Endodermal cell (in vitro differentiated cells): ENCODE measurements around the gene WNT8A. TPM values are rescaled to one million over a fixed set of nuclear protein-coding genes. Genes with fewer than 3 reads are reported as not detected.

Experiments
- DNase-seq: peaks from one replicate; pipeline ENCODE4 v3.0.0-alpha.2; 2017
- H3K27ac ChIP-seq: 2 replicates; pipeline ENCODE4 v1.5.1; 2013; ENCODE audit warnings: mild to moderate bottlenecking, low read depth, low read length, moderate library complexity
- H3K27me3 ChIP-seq: 2 replicates; pipeline ENCODE4 v1.6.1; 2013; ENCODE audit warnings: mild to moderate bottlenecking, low read length, moderate library complexity; ENCODE audit not compliant: insufficient read depth, control insufficient read depth, poor library complexity, severe bottlenecking
- H3K36me3 ChIP-seq: 2 replicates; pipeline ENCODE4 v1.7.0; 2013; ENCODE audit warnings: mild to moderate bottlenecking, low read length, moderate library complexity; ENCODE audit not compliant: control insufficient read depth, insufficient read depth
- H3K4me1 ChIP-seq: one replicate; pipeline ENCODE4 v1.7.0; 2013; ENCODE audit warnings: low read length; ENCODE audit not compliant: control insufficient read depth, insufficient read depth
- H3K4me3 ChIP-seq: 2 replicates; pipeline ENCODE4 v1.5.1; 2013; ENCODE audit warnings: mild to moderate bottlenecking, low read length, moderate library complexity
- H3K9ac ChIP-seq: 2 replicates; pipeline ENCODE4 v1.6.1; 2013; ENCODE audit warnings: mild to moderate bottlenecking, low read length, moderate library complexity; ENCODE audit not compliant: poor library complexity, severe bottlenecking; ENCODE audit errors: extremely low read depth
- H3K9me3 ChIP-seq: 2 replicates; pipeline ENCODE4 v1.6.1; 2013; ENCODE audit warnings: mild to moderate bottlenecking, low read length, moderate library complexity; ENCODE audit not compliant: control insufficient read depth
- H3K27ac Mint-ChIP-seq: 2 replicates; pipeline ENCODE4 v1.8.0; 2020; ENCODE audit warnings: mixed read lengths
- H3K27me3 Mint-ChIP-seq: 2 replicates; pipeline ENCODE4 v1.8.0; 2021; ENCODE audit warnings: mild to moderate bottlenecking, mixed read lengths; ENCODE audit not compliant: insufficient read depth
- H3K36me3 Mint-ChIP-seq: 2 replicates; pipeline ENCODE4 v1.8.0; 2020; ENCODE audit warnings: low read depth, mixed read lengths
- H3K4me1 Mint-ChIP-seq: 2 replicates; pipeline ENCODE4 v1.8.0; 2020; ENCODE audit warnings: mixed read lengths
- H3K4me3 Mint-ChIP-seq: 2 replicates; pipeline ENCODE4 v1.8.0; 2020; ENCODE audit warnings: mild to moderate bottlenecking, moderate library complexity, mixed read lengths
- H3K9me3 Mint-ChIP-seq: 2 replicates; pipeline ENCODE4 v1.8.0; 2020; ENCODE audit warnings: mild to moderate bottlenecking, mixed read lengths
- WGBS, 2 experiments: methylation state at CpG; one replicate each; pipeline versions ENCODE4 v1.1.5 to v1.1.7; 2013; ENCODE audit warnings: missing lambda C conversion rate in 2 of 2, mixed read lengths in 1 of 2; ENCODE audit not compliant: insufficient coverage in 1 of 2, insufficient read length in 1 of 2; 5-methylcytosine and 5-hydroxymethylcytosine counted together
- total RNA-seq, 2 donors: library from RNA; stranded (reverse); fragmentation: NEBNext Ultra II Directional in 1 of 2; extraction: Animal tissue kit (Norgen Biotek cat#: 25700) in 1 of 2; gene quantifications; 2 replicates in 1 of 2; 3 replicates in 1 of 2; pipeline ENCODE4 v1.2.1, GENCODE V29; 2021
- TF ChIP-seq, protein P1 (sequence below): fragments of 200-600 bp; sonication (generic); conservative IDR thresholded peaks from 2 replicates; pipeline ENCODE4 v1.5.0; 2021; ENCODE audit warnings: antibody characterized with exemption, mild to moderate bottlenecking

The WNT8A gene
- total RNA-seq, 2 donors from 2014 or later: 0.49 to 2.2 TPM

- H3K4me1 Mint-ChIP-seq: peaks cover 37% of the 10 kb centered on the region
- H3K27ac Mint-ChIP-seq: no peak overlapping the region
- no peak for DNase-seq
- no peak overlapping the region for H3K4me3 ChIP-seq
- no peak overlapping the region for H3K27ac ChIP-seq
- no peak overlapping the region for H3K4me3 Mint-ChIP-seq
- TF ChIP-seq, protein P1, sequence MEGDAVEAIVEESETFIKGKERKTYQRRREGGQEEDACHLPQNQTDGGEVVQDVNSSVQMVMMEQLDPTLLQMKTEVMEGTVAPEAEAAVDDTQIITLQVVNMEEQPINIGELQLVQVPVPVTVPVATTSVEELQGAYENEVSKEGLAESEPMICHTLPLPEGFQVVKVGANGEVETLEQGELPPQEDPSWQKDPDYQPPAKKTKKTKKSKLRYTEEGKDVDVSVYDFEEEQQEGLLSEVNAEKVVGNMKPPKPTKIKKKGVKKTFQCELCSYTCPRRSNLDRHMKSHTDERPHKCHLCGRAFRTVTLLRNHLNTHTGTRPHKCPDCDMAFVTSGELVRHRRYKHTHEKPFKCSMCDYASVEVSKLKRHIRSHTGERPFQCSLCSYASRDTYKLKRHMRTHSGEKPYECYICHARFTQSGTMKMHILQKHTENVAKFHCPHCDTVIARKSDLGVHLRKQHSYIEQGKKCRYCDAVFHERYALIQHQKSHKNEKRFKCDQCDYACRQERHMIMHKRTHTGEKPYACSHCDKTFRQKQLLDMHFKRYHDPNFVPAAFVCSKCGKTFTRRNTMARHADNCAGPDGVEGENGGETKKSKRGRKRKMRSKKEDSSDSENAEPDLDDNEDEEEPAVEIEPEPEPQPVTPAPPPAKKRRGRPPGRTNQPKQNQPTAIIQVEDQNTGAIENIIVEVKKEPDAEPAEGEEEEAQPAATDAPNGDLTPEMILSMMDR: no peak
- no peak overlapping the region for H3K9ac ChIP-seq
- H3K36me3 Mint-ChIP-seq: peaks cover 1% of the 10 kb centered on the region
- H3K27me3 Mint-ChIP-seq: peaks cover 45% of the 10 kb centered on the region
- no peaks in the 10 kb centered on the region for H3K36me3 ChIP-seq
- H3K9me3 ChIP-seq: no peaks in the 10 kb centered on the region
- H3K4me1 ChIP-seq: peaks cover 7% of the 10 kb centered on the region
- H3K27me3 ChIP-seq: peaks cover 11% of the 10 kb centered on the region
- 90 to 100% methylated on average over 2 to 4 of the region's 4 CpGs for WGBS, 2 experiments
- no peaks in the 10 kb centered on the region for H3K9me3 Mint-ChIP-seq
These were observed 7.9 kb downstream of the WNT8A start for GRCh38 chr5:138091685-138092084.

DNA sequence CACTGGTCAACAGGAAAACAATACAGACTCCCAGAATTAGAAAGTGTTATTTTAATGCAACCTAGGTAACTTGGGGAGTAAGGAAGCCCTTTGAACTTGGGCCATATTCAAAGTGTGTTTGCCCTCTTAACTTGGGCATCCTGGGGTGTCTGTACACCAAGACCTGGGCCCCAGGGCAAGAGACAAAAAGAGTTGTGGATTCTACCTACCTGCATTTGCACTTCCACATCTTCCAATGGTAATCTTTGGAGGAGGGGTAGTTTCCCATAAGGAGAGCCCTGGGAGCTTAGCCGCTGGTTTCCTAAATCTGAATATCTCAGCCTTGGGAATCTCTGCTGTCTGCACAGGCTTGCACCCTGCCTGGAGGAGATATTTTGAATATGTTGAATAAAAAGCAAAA lies 8.5 kb downstream of the WNT8A start:
- Histone ChIP-seq H3K27me3 (peaks cover 15% of the 10 kb centered on the region), H3K27ac (no peak overlapping the region), H3K36me3 (no peaks in the 10 kb centered on the region), H3K9ac (no peak overlapping the region), H3K4me1 (peaks cover 7% of the 10 kb centered on the region), H3K9me3 (no peaks in the 10 kb centered on the region), H3K4me3 (no peak overlapping the region)
- WGBS, 2 experiments: 27% methylated on average over 1 of the region's 1 CpG; no CpG with 5 or more reads in 1 of the 2 experiments
- H3K36me3 Mint-ChIP-seq: peaks cover 1% of the 10 kb centered on the region
- peaks cover 51% of the 10 kb centered on the region for H3K27me3 Mint-ChIP-seq
- no peak overlapping the region for H3K27ac Mint-ChIP-seq
- H3K4me1 Mint-ChIP-seq: peaks cover 40% of the 10 kb centered on the region
- no peak overlapping the region for H3K4me3 Mint-ChIP-seq
- TF ChIP-seq, protein P1: no peak
- no peaks in the 10 kb centered on the region for H3K9me3 Mint-ChIP-seq
- DNase-seq: no peak

- Mint-ChIP-seq H3K9me3 (no peaks in the 10 kb centered on the region), H3K27ac (no peak overlapping the region), H3K36me3 (peaks cover 1% of the 10 kb centered on the region), H3K4me3 (no peak overlapping the region), H3K27me3 (peaks cover 56% of the 10 kb centered on the region), H3K4me1 (peaks cover 42% of the 10 kb centered on the region)
- Histone ChIP-seq H3K4me3 (no peak overlapping the region), H3K9ac (no peak overlapping the region), H3K27me3 (peaks cover 15% of the 10 kb centered on the region), H3K4me1 (peaks cover 7% of the 10 kb centered on the region), H3K27ac (no peak overlapping the region), H3K9me3 (no peaks in the 10 kb centered on the region), H3K36me3 (no peaks in the 10 kb centered on the region)
- DNase-seq: no peak
- TF ChIP-seq, protein P1: no peak
- 88 to 93% methylated on average over 1 of the region's 1 CpG for WGBS, 2 experiments
These were observed 9.2 kb downstream of the WNT8A start for GRCh38 chr5:138093036-138093435.
